Omental fat pad (tissue), 4 donors: ENCODE data around the gene LYRM7. TPM values are rescaled to one million over a fixed set of nuclear protein-coding genes. Genes with fewer than 3 reads are reported as not detected.

Experiments used
- ATAC-seq: fragments of 150-250 bp; one replicate; pipeline ENCODE4 v1.9.1; 2016; ENCODE audit warnings: mild to moderate bottlenecking, moderate library complexity; ENCODE audit not compliant: low FRiP score
- DNase-seq: peaks from one replicate; pipeline ENCODE4 v3.0.0-alpha.2; 2019; ENCODE audit warnings: low spot score
- CTCF ChIP-seq, 3 donors: fragments of 450-650 bp; IDR thresholded peaks; one replicate each; pipeline ENCODE4 v1.5.1; 2016 to 2017; ENCODE audit warnings: antibody characterized with exemption in 3 of 3, mild to moderate bottlenecking in 3 of 3, moderate library complexity in 2 of 3
- total RNA-seq, 4 donors: library from RNA; depleted of rRNA; stranded (reverse); fragments of >200 nt; gene quantifications; one replicate each; pipeline ENCODE4 v1.1.0, GENCODE V29; 2016

LYRM7 gene
- total RNA-seq, 4 donors from 2014 or later, result 4.4 to 11.9 (median 9.5) TPM

- ATAC-seq, result peak; percentile 89
- peak; percentile 28 for DNase-seq
- TF ChIP-seq CTCF (IDR thresholded peaks at IDR 0.05), result no peak
Observed at GRCh38 chr5:131164191-131165118, 6.3 kb upstream of the LYRM7 start.

GRCh38 chr5:131165119-131165727, 5.5 kb upstream of the LYRM7 start, which contains the start of gene HINT1:
Gene HINT1, minus strand, starts transcription at chr5:131165256. Its CDS starts 51 bp downstream, at chr5:131165205.
- ATAC-seq (peak; percentile 92), DNase-seq (peak; percentile 82)
- no peak for TF ChIP-seq CTCF (IDR thresholded peaks at IDR 0.05)

- no peak for TF ChIP-seq CTCF (IDR thresholded peaks at IDR 0.05)
- no peak for ATAC-seq
- DNase-seq, result no peak
Observed at GRCh38 chr5:131167615-131168014, 3.1 kb upstream of the LYRM7 start.

GRCh38 chr5:131169810-131170539, 769 bp upstream of the LYRM7 start:
- TF ChIP-seq CTCF (IDR thresholded peaks at IDR 0.05), result no peak
- ATAC-seq (no peak), DNase-seq (no peak)

- ATAC-seq (no peak), DNase-seq (no peak)
- TF ChIP-seq CTCF (IDR thresholded peaks at IDR 0.05), result no peak
Observed at GRCh38 chr5:131171276-131171810, 599 bp downstream of the LYRM7 start.

GRCh38 chr5:131180407-131180806, 9.7 kb downstream of the LYRM7 start:
- ATAC-seq (no peak), DNase-seq (no peak)
- TF ChIP-seq CTCF (IDR thresholded peaks at IDR 0.05), result no peak
